Amygdala (tissue), 56 donors: ENCODE results near the gene CARD19.

Experiments used
- DNase-seq, 56 donors: peaks; one replicate each; lab custom pipeline; 2025; lab: John Stamatoyannopoulos, UW

Gene CARD19

GRCh38 chr9:93117924-93118862 lies 22.2 kb downstream of the CARD19 start:
- no peak for DNase-seq

GRCh38 chr9:93118863-93119702 lies 23.1 kb downstream of the CARD19 start:
- DNase-seq, result no peak

GRCh38 chr9:93119703-93119952 lies 23.6 kb downstream of the CARD19 start:
- no peak for DNase-seq

- peak in 44 of 56 donors; percentile 18 to 83 (median 61) for DNase-seq
Observed at GRCh38 chr9:93119953-93120845, 24.2 kb downstream of the CARD19 start.

- DNase-seq, result no peak
Observed at GRCh38 chr9:93120846-93121315, 24.9 kb downstream of the CARD19 start.

- no peak for DNase-seq
Observed at GRCh38 chr9:93121316-93122241, 25.6 kb downstream of the CARD19 start.

- DNase-seq, result no peak
Observed at GRCh38 chr9:93122721-93123221, 26.8 kb downstream of the CARD19 start.

- no peak for DNase-seq
Observed at GRCh38 chr9:93123561-93124283, 27.7 kb downstream of the CARD19 start.

GRCh38 chr9:93124793-93125192 lies 28.8 kb downstream of the CARD19 start:
- no peak for DNase-seq

- DNase-seq, result no peak
Observed at GRCh38 chr9:93125331-93125894, 29.4 kb downstream of the CARD19 start.

- DNase-seq, result no peak
Observed at GRCh38 chr9:93126151-93126781, 30.2 kb downstream of the CARD19 start.

GRCh38 chr9:93126825-93127368 lies 30.9 kb downstream of the CARD19 start:
- no peak for DNase-seq

- peak in 38 of 56 donors; percentile 20 to 86 (median 48) for DNase-seq
Observed at GRCh38 chr9:93127395-93127911, 31.4 kb downstream of the CARD19 start.

GRCh38 chr9:93128011-93128714 lies 32.1 kb downstream of the CARD19 start:
- DNase-seq, result no peak

- DNase-seq, result no peak
Observed at GRCh38 chr9:93128715-93129224, 32.8 kb downstream of the CARD19 start.

GRCh38 chr9:93129286-93129685 lies 33.3 kb downstream of the CARD19 start:
- peak in 19 of 56 donors; percentile 19 to 61 (median 45) for DNase-seq
